Uterus (tissue), 2 donors: Measurements from ENCODE around the gene FASLG.

Source experiments
- CTCF ChIP-seq, 4 experiments: fragments of 200-600 bp in 2 of 4; fragments of 450-650 bp in 2 of 4; sonication (generic) in 2 of 4; IDR thresholded peaks; one replicate each; pipeline ENCODE4 v1.5.1; 2016 to 2019; ENCODE audit warnings: antibody characterized with exemption in 4 of 4, mild to moderate bottlenecking in 2 of 4, moderate library complexity in 1 of 4
- POLR2A ChIP-seq, 2 donors: fragments of 450-650 bp; IDR thresholded peaks; one replicate each; pipeline ENCODE4 v1.6.1; 2016; ENCODE audit warnings: antibody characterized with exemption in 2 of 2, mild to moderate bottlenecking in 1 of 2, moderate library complexity in 1 of 2

- TF ChIP-seq CTCF (IDR thresholded peaks at IDR 0.05) (no peak), POLR2A (IDR thresholded peaks at IDR 0.05) (no peak)
Observed at GRCh38 chr1:172626845-172627244, 32.1 kb upstream of the FASLG start.
